Brain pericyte (primary cell): ENCODE measurements around the gene CEP55.
"Not testable (repeated sequence)": the region's sequence is repeated elsewhere in the genome, so short reads cannot be mapped to it uniquely, and the experiment has no call there.

ENCODE experiments used
- DNase-seq: peaks from one replicate; pipeline ENCODE4 v3.0.0-alpha.2; 2012; ENCODE audit warnings: low read depth, low spot score

The CEP55 gene

DNA sequence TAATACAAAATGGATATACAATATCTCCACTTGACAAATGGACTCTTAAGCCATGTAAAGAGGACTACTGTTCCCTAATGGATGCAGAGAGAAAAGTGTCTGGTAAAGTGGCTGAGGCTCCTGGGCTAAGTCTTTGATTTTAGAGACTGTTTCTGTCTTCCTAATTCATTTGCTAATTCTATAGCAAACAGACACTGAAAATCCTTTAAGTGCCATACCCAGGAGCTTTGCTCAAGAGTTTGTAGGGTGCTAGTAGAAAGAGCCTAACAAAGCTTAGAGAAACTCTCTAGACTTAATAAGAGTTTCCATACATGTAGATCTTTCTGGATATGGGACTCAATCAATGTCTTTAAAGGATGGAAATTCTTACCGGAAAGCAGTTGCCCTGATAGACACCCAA lies 16.7 kb downstream of the CEP55 start:
- no peak for DNase-seq

DNA sequence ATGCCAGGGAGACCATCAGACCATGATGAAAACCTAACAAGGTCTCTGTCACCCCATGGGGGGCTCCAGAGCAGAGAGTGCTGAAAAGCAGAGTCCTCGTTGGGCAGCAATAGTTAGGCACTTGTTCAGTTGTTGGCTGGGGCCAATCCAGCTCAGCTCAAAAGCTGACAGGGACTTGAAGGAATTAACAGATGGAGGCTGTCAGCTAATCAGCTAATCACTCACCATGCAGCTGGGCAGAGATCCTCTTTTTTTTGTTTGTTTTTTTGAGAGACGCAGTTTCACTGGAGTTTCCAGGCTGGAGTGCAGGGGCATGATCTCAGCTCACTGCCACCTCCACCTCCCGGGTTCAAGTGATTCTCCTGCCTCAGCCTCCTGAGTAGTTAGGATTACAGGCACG lies 18.1 kb downstream of the CEP55 start:
- DNase-seq, result no peak

- DNase-seq, result no peak
These were observed 18.9 kb downstream of the CEP55 start for GRCh38 chr10:93515071-93516005.

GRCh38 chr10:93516006-93516380 lies 19.6 kb downstream of the CEP55 start:
- no peak for DNase-seq

DNA sequence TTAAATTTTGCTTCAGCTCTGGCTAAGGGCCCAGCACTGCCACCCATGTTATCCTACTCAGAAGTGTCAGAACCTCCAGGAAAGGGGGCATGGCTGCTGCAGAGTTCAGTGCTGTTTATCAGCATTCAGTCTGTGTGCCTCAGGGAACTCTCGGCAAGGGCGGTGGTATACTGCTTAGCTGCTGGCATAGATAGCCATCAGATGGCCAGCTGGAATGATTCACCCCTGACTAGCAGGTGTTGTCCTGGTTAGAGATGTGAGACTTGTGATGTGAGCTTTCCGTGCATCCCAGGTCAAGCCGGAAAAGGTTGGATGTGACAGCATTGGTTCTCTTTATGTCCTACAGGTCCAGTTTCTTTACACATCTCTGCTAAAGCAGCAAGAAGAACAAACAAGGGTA lies 22.1 kb downstream of the CEP55 start:
- no peak for DNase-seq

DNA sequence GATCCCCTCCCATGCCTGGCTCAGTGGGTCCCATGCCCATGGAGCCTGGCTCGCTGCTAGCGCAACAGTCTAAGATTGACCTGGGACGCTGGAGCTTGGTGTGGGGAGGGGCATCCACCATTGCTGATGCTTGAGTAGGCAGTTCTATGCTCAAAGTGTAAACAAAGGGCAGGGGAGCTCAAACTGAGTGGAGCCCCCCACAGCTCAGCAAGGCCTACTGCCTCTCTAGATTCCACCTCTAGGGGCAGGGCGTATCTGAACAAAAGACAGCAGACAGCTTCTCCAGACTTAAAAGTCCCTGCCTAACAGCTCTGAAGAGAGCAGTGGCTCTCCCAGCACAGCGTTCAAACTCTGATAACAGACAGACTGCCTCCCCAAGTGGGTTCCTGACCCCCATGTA lies 38.9 kb downstream of the CEP55 start:
- no peak for DNase-seq

DNA sequence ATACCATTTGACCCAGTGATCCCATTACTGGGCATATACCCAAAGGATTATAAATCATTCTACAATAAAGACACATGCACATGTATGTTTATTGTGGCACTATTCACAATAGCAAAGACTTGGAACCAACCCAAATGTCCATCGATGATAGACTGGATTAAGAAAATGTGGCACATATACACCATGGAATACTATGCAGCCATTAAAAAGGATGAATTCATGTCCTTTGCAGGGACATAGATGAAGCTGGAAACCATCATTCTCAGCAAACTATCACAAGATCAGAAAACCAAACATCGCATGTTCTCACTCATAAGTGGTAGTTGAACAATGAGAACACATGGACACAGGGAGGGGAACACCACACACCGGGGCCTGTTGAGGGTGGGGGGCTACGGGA lies 44.5 kb downstream of the CEP55 start:
- not testable (repeated sequence) for DNase-seq

GRCh38 chr10:93541402-93542357 lies 45.3 kb downstream of the CEP55 start:
- DNase-seq, result no peak

- DNase-seq, result no peak
These were observed 46.0 kb downstream of the CEP55 start for GRCh38 chr10:93542358-93542791.

- not testable (repeated sequence) for DNase-seq
These were observed 50.6 kb downstream of the CEP55 start for GRCh38 chr10:93546995-93547394.

DNA sequence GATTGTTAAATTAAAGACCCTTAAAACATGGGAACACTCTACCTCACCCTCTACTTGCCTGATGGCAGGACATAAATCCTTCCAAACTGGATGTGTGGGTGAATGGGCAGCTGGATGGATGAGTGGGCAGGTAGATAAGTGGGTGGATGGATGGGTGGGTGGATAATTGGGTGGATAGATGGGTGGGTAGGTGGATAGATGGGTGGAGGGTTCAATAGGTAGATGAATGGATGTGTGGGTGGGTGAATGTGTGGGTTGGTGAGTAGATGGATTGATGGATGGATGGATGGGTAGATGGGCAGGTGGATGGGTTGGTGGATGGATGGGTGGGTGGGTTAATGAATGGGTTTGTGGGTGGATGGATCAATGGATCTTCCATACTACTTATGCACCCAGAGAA lies 51.1 kb downstream of the CEP55 start:
- no peak for DNase-seq

- DNase-seq, result no peak
These were observed 52.1 kb downstream of the CEP55 start for GRCh38 chr10:93548376-93549071.

DNA sequence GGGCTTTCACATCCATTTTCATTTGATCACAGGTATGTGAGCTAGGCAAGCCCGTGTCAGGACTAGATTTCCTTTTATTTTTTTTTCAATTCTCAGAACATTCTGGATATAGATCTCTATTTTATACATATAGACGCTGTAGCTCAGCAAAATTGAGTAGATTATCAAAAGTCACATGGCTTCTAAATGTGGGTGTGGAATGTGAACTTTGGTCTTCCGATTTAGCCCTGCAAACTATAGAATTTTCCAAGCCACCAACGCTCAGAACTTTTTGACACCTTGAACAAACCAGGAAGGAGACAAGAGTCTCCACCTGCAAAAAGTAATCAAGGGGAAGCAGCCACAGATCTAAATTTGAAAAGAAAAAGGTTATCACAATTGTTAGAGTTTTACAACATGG lies 54.2 kb downstream of the CEP55 start:
- no peak for DNase-seq

DNA sequence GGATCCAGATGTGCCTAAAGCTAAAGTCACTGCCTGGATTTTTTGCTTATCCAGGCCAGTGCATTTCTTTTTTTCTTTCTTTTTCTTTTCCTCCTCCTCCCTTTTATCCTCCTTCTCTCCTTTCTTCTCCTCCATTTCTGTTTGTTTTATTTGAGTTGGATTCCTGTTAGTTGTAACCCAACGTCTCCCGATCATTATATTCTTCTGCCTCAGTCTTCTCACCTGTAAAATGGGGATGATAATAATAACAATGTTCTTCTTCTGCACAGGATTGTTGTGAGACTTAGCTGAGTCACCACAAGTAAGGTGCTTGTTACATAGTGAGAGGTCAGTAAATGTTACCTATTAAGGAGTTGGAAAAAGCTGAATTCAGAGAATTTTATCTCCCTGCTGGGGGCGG lies 56.4 kb downstream of the CEP55 start:
- DNase-seq, result no peak

- DNase-seq, result no peak
These were observed 57.3 kb downstream of the CEP55 start for GRCh38 chr10:93553482-93554315.

- DNase-seq, result no peak
These were observed 57.9 kb downstream of the CEP55 start for GRCh38 chr10:93554316-93554663.

GRCh38 chr10:93554760-93555432 lies 58.5 kb downstream of the CEP55 start:
- DNase-seq, result no peak

DNA sequence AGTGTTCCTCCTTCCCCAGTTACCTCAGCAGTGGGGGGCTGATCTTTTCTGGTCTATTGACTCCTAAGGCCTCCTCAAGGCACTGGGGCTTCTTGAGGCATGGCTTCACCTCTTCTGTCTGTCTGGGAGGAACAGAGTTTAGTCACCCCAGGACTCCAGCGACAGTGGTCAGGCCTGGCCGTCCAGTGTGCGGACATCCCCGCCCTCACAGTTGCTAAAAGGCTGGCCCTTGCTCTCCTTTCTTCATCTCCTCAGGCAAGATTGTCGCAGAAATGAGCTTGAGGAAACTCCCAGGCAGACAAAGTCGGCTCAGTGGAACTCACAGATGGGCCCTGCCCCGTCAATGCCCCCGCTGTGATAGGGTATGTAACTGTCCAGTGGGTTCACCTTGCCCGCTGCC lies 63.1 kb downstream of the CEP55 start:
- no peak for DNase-seq

DNA sequence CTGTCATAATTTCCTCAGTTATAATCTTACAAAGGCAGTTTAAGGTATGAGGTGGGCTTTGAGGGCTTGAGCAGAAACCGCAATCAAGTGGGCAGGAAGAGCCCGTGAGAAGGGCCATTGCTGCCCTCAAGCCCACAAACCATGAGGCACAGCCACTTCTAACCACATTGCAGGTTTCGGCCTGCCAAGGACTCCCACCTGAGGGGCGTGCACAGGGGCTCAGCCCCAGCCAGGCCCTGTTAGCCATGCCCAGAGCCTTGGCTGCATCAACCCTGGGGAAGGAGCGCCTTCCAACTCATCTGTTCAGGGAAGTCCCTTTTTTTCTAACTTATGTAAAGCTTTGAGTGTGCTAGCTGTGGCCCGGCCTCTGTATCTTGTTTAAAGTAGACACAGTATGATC lies 64.1 kb downstream of the CEP55 start:
- DNase-seq, result no peak

- DNase-seq, result no peak
These were observed 69.0 kb downstream of the CEP55 start for GRCh38 chr10:93565446-93565845.
